Activated naive CD8-positive, alpha-beta T cell treated with anti-CD3 and anti-CD28 coated beads, Interleukin-2, amount 50 U/mL, for 24 hours (primary cell): Measurements from ENCODE around the gene PIGL.
"Not testable (repeated sequence)": the region's sequence is repeated elsewhere in the genome, so short reads cannot be mapped to it uniquely, and the experiment has no call there.

Source experiments
- ATAC-seq: fragments of 150-1000 bp; cut with Tn5 transposase; one replicate; pipeline ENCODE4 v1.10.0; 2021
- DNase-seq: peaks from one replicate; pipeline ENCODE4 v3.0.0; 2021
- H3K27ac Mint-ChIP-seq: one replicate; pipeline ENCODE4 v1.8.0; 2021; ENCODE audit warnings: mild to moderate bottlenecking, mixed read lengths
- H3K27me3 Mint-ChIP-seq: one replicate; pipeline ENCODE4 v1.8.0; 2021; ENCODE audit warnings: mixed read lengths
- H3K36me3 Mint-ChIP-seq: one replicate; pipeline ENCODE4 v1.8.0; 2021; ENCODE audit warnings: low read depth, mixed read lengths
- H3K4me1 Mint-ChIP-seq: one replicate; pipeline ENCODE4 v1.8.0; 2021; ENCODE audit warnings: mixed read lengths
- H3K4me3 Mint-ChIP-seq: one replicate; pipeline ENCODE4 v1.8.0; 2021; ENCODE audit warnings: mild to moderate bottlenecking, moderate library complexity, mixed read lengths
- H3K9me3 Mint-ChIP-seq: one replicate; pipeline ENCODE4 v1.8.0; 2021; ENCODE audit warnings: mixed read lengths

The PIGL gene

DNA sequence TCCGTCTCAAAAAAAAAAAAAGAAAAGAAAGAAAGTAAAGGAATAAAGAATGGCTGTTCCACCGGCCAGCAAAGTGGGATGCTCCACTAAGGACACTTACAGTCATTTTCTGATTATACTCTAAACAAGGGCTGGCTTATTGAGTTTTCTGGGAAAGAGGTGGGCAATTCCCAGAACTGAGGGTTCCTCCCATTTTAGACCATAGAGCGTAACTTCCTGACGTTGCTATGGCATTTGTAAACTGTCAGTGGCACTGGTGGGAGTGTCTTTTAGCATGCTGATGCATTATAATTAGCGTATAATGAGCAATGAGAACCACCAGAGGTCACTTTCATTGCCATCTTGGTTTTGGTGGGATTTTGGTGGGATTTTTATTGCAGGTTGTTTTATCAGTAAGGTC lies 58.0 kb downstream of the PIGL start:
- no peak overlapping the region for H3K4me3 Mint-ChIP-seq
- no peaks in the 10 kb centered on the region for H3K27me3 Mint-ChIP-seq
- H3K27ac Mint-ChIP-seq = no peak overlapping the region
- H3K4me1 Mint-ChIP-seq = peaks cover 19% of the 10 kb centered on the region
- peaks cover 56% of the 10 kb centered on the region for H3K36me3 Mint-ChIP-seq
- DNase-seq = no peak
- no peak for ATAC-seq
- peaks cover 24% of the 10 kb centered on the region for H3K9me3 Mint-ChIP-seq

DNA sequence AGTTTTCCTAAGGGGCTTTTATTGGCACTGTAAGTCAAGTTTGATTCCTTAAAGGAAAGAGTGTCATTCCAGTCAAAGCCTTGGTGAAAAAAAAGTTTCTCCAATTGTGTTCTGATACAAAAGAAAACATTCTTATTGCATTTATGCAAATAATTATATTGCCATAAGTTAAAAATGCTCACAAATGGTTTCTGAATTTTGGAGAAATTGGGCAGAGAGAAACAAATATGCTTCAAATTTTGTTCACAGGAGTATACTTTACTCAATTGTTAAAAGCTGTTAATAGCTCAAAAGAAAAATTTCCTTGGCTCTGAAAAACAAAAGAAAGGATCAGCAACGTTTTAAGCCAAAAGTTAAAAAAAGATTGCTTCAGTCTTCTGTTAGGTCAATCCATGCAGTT lies 60.2 kb downstream of the PIGL start:
- no peak overlapping the region for H3K27ac Mint-ChIP-seq
- H3K4me3 Mint-ChIP-seq = no peak overlapping the region
- no peak for ATAC-seq
- peaks cover 21% of the 10 kb centered on the region for H3K4me1 Mint-ChIP-seq
- peaks cover 24% of the 10 kb centered on the region for H3K9me3 Mint-ChIP-seq
- H3K27me3 Mint-ChIP-seq = no peaks in the 10 kb centered on the region
- DNase-seq = no peak
- peaks cover 58% of the 10 kb centered on the region for H3K36me3 Mint-ChIP-seq

DNA sequence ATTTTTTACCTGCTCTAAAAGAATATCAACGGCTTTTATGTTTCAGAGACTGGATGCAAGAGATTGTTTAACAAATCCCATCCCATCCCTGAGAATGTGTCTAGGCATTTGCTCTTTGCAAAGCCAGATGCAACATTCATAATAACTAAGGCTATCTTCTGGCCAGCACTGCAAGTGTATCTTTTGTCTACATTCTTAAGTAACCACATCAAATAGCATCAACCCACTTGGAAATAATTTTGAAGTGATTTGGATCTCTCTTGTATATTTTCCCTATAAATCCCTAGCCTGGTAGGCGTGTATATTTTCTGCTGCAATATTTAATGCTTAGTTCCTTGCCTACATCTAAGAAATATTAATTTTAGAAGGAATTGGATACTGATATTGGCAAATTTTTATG lies 64.3 kb downstream of the PIGL start:
- ATAC-seq (no peak), DNase-seq (no peak)
- H3K4me3 Mint-ChIP-seq = no peak overlapping the region
- H3K36me3 Mint-ChIP-seq = peaks cover 50% of the 10 kb centered on the region
- peaks cover 29% of the 10 kb centered on the region for H3K4me1 Mint-ChIP-seq
- H3K27me3 Mint-ChIP-seq = no peaks in the 10 kb centered on the region
- peaks cover 14% of the 10 kb centered on the region for H3K9me3 Mint-ChIP-seq
- no peak overlapping the region for H3K27ac Mint-ChIP-seq

DNA sequence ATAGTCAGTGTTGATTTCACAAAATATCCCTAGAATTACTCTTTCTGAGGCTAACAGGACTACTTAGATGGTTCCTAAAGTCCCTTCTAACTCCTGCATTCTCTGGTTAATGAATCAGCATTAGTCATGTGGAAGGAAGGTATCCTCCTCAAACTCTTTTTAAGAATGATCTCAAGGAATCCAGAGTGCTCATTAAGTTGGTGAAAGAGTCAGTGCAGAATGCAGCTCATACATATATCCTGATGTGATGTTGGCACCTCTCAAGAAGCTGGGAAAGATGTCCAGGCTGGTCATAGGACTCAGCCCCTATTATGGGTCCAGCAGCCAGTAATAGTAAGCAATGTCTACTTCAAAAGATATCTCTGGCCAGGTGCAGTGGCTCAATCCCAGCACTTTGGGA lies 65.5 kb downstream of the PIGL start:
- ATAC-seq (no peak), DNase-seq (no peak)
- Mint-ChIP-seq H3K9me3 (peaks cover 6% of the 10 kb centered on the region), H3K36me3 (peaks cover 40% of the 10 kb centered on the region), H3K4me1 (peaks cover 40% of the 10 kb centered on the region), H3K4me3 (no peak overlapping the region), H3K27ac (no peak overlapping the region), H3K27me3 (no peaks in the 10 kb centered on the region)

DNA sequence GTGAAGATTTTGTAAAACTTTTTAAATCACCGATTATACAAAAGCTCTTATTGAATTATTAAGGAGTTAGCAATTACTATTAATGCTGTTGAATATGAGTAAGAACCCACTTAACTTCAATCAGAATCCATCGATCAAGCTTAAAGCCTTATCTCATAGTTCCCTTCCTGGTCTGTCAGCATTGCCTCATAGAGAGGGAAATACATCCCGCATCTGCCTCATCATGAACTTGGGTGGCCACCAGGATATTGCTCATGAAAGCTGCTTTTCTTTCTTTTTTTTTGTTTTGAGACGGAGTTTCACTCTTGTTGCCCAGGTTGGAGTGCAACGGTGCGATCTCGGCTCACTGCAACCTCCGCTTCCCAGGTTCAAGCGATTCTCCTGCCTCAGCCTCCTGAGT lies 66.7 kb downstream of the PIGL start:
- Mint-ChIP-seq H3K4me3 (no peak overlapping the region), H3K27me3 (no peaks in the 10 kb centered on the region), H3K36me3 (peaks cover 30% of the 10 kb centered on the region), H3K9me3 (peaks cover under 1% of the 10 kb centered on the region), H3K27ac (no peak overlapping the region), H3K4me1 (peaks cover 52% of the 10 kb centered on the region)
- DNase-seq (no peak), ATAC-seq (no peak)

DNA sequence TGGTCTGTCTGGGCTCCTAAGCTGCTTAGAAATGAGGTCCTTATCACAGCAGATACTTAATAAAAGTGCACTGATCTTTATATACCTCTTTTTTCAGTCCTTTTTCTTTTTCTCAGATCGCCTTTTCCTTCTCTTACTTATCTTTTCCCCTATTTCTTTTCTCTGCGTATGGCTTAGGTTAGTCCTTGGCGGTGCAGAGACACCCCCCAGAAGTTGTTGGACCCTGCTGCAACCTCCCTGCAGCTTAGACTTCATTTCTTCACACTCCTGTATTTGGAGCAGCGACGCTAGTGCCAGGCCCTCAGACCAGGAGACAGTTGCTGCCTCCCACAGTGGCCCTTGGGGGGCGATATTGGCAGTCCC lies 68.6 kb downstream of the PIGL start:
- Mint-ChIP-seq H3K9me3 (no peaks in the 10 kb centered on the region), H3K27ac (peak overlapping the region; percentile 99), H3K27me3 (no peaks in the 10 kb centered on the region), H3K36me3 (peaks cover 17% of the 10 kb centered on the region), H3K4me1 (peaks cover 60% of the 10 kb centered on the region), H3K4me3 (peak overlapping the region; percentile 73)
- DNase-seq (no peak), ATAC-seq (no peak)

DNA sequence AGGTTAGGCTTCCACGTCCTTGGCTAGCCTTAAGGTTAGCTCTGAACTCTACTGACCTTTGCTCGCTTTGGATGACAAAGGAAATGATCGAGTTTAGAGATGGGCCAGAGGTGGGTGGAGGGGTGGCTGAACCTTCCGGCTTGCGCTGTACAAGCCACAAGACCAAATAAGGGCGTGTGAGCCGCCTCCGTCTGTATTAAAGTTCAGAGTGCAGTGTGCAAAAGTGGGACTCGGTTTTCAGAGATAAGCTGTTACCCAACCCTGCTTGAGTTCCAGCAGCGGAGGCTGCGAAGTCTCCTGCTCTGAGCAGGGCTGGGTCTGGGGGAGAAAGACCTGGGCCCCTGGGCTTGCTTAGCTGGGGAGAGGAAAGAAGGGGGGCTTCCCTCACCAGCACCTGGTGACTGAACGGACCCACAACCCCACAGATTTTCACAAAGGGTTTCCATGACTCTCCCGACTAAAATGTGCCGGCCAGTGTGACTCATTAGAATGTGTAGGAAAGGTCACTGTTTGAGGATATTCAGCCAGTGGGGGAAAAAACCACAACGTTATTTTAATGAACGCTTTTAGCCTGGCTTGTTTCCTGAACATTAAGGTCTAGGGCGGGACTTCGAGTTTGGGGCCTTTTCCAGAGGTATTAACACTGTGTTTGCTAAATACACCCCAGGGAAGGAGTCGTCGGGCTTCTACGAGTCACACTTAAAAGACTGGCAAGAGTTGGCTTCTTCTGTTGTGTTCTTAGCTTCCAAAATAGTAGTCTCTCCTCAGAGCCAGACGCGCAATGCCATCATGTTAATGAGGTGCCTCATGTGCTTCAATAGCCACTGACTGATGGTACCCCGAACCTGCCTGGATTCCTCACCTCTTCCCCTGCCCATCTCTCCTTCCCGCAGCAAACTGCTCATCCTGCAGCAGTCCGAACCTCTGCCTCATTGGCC lies 69.3 kb downstream of the PIGL start:
- peaks cover 62% of the 10 kb centered on the region for H3K4me1 Mint-ChIP-seq
- ATAC-seq = peak; percentile 93
- H3K27ac Mint-ChIP-seq = peak overlapping the region; percentile 99
- no peaks in the 10 kb centered on the region for H3K9me3 Mint-ChIP-seq
- H3K36me3 Mint-ChIP-seq = peaks cover 17% of the 10 kb centered on the region
- H3K4me3 Mint-ChIP-seq = peak overlapping the region; percentile 73
- DNase-seq = peak; percentile 77
- H3K27me3 Mint-ChIP-seq = no peaks in the 10 kb centered on the region

DNA sequence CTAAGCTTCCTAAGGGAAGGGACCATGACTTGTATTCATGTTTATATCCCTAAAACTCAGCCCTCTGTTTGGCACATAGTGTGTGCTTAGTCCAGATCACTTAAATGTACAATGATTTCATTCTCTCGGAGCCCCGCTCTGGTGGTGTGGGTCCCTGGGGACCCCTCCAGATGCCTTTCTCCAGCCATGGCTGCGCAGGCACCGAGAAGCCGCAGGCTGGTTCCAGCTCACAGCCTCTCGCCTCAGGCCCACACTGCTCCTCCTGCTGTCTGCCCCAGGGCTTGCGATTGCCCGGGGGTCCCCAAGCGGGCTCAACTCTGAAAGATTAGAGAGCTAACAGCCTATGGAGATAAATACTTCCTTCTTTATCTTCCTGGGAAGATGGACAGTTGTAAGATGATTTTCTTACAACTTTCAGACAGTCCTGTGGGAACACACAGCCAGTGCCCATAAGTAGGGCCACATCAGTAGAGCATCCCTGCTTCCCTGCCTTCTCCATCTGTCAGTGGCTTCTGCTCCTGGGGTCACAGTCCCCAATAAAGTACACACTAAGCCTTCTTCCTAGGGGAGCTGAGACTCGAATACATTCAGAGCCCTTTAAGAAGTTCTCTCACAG lies 70.0 kb downstream of the PIGL start:
- DNase-seq (peak; percentile 44), ATAC-seq (no peak)
- peaks cover 17% of the 10 kb centered on the region for H3K36me3 Mint-ChIP-seq
- H3K27me3 Mint-ChIP-seq = no peaks in the 10 kb centered on the region
- peak overlapping the region; percentile 99 for H3K27ac Mint-ChIP-seq
- H3K9me3 Mint-ChIP-seq = no peaks in the 10 kb centered on the region
- peaks cover 62% of the 10 kb centered on the region for H3K4me1 Mint-ChIP-seq
- H3K4me3 Mint-ChIP-seq = peak overlapping the region; percentile 73

DNA sequence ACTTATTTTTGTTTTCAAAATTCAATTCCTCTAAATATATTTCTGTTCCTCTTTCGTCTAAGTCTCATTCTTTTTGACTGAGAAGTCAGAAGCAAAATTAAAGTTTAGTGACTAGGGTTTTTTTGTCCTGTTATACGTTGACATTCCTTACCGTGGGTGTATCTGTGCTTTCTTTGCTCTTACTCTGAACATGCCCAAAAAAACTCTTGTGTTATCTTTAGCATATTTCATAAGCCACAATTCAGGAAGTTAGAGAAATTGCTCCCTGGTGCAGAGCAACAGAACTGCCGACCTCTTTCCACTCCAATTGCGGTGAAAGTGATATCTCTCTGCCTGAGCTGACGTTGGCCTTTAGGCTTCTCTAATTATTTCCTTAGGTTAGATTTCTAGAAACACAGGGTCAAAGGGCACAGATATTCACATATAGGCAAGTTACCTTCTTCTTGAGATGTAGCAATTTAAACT lies 70.6 kb downstream of the PIGL start:
- Mint-ChIP-seq H3K27me3 (no peaks in the 10 kb centered on the region), H3K9me3 (no peaks in the 10 kb centered on the region), H3K36me3 (peaks cover 19% of the 10 kb centered on the region), H3K4me1 (peaks cover 58% of the 10 kb centered on the region), H3K27ac (peak overlapping the region; percentile 99), H3K4me3 (peak overlapping the region; percentile 73)
- peak; percentile 11 for ATAC-seq
- peak; percentile 41 for DNase-seq

DNA sequence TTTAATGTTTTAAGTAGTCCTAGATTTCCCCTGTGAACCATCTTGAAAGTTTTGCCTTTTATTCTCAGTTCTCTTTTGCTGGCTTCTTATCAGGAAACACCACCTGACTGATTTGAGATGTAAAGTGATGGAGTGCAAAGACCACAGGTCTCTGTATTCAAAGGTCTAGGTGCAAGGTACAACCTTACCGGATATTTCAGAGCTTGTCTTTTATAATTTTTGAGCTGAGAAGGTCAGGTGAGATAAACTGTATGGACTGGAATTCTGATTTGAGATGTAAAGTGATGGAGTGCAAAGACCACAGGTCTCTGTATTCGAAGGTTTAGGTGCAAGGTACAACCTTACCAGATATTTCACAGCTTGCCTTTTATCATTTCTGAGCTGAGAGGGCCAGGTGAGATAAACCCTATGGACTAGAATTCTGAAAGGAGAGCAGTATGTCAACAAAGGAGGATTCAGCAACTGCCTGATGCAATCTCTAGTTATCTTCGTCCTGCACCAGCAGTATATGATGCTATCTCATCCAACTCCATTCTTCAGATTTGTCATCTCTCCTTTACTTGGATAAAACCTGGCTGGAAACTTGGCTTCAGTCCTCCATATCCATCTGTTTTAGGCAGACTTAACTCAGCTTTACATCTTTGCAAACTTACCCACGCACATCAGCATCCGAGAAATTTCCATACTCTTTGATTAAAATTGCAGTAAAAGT lies 72.0 kb downstream of the PIGL start:
- ATAC-seq (no peak), DNase-seq (no peak)
- Mint-ChIP-seq H3K36me3 (peaks cover 18% of the 10 kb centered on the region), H3K9me3 (no peaks in the 10 kb centered on the region), H3K27ac (peak overlapping the region; percentile 99), H3K4me3 (no peak overlapping the region), H3K27me3 (no peaks in the 10 kb centered on the region), H3K4me1 (peaks cover 57% of the 10 kb centered on the region)

DNA sequence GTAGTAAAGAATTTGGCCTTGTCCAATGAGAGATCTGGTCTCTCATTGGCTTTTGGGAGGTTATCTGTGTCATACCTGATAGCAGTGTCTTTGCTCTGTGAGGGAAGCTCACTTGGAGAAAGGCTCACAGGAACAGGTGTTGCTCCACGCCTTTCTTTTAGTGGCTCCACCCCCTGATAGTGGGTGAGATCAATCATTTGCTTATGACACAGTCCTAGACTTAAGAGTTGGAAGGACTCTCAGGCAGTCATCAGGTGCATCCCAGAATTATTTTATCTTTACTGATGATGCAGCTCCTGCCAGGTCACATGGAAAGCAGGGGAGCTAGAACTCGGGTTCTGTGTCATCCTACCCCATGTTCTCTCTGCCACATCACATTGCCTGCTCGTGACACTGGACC lies 76.9 kb downstream of the PIGL start:
- Mint-ChIP-seq H3K36me3 (peaks cover 9% of the 10 kb centered on the region), H3K9me3 (no peaks in the 10 kb centered on the region), H3K27ac (no peak overlapping the region), H3K27me3 (no peaks in the 10 kb centered on the region), H3K4me1 (peaks cover 28% of the 10 kb centered on the region), H3K4me3 (no peak overlapping the region)
- ATAC-seq = peak; percentile 20
- no peak for DNase-seq

DNA sequence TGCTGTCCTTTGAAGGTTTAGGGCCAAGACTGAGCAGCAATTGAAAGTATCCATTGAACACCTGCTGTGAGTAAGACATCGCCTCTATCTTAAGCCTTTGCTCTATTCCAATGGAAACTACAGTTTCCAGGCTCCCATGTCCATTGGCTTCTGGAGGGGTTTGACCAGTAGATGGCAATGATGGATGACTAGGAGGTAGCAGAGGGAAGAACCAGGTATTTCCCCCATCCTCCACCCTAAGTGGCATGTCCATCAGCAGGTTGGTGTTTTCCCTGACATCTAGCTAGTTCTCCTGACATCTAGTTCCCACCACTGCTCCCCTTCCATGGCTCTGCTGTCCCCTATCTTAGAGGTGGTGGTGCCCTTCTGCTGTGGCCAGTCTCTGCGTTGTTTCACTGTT lies 77.5 kb downstream of the PIGL start:
- no peak for ATAC-seq
- Mint-ChIP-seq H3K4me3 (no peak overlapping the region), H3K4me1 (peaks cover 23% of the 10 kb centered on the region), H3K9me3 (no peaks in the 10 kb centered on the region), H3K27ac (no peak overlapping the region), H3K36me3 (peaks cover 7% of the 10 kb centered on the region), H3K27me3 (no peaks in the 10 kb centered on the region)
- no peak for DNase-seq

DNA sequence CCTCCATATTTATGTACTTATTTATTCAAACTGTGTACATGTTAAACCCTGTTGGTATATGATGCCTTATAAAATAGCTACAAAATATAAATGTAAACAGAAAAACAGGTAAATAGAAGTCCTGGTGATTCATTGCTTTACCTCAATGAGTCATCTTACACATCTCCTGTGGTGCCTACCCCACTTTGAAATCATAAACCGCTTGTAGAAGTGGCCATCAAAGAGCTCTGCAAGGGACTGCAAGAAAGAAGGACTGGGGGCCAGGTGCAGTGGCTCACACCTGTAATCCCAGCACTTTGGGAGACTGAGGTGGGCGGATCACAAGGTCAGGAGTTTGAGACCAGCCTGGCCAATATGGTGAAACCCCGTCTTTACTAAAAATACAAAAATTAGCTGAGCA lies 79.1 kb downstream of the PIGL start:
- H3K4me3 Mint-ChIP-seq, H3K36me3 Mint-ChIP-seq, H3K27ac Mint-ChIP-seq, ATAC-seq, DNase-seq, H3K9me3 Mint-ChIP-seq, H3K27me3 Mint-ChIP-seq: not testable (repeated sequence)
- H3K4me1 Mint-ChIP-seq = peaks cover 21% of the 10 kb centered on the region

DNA sequence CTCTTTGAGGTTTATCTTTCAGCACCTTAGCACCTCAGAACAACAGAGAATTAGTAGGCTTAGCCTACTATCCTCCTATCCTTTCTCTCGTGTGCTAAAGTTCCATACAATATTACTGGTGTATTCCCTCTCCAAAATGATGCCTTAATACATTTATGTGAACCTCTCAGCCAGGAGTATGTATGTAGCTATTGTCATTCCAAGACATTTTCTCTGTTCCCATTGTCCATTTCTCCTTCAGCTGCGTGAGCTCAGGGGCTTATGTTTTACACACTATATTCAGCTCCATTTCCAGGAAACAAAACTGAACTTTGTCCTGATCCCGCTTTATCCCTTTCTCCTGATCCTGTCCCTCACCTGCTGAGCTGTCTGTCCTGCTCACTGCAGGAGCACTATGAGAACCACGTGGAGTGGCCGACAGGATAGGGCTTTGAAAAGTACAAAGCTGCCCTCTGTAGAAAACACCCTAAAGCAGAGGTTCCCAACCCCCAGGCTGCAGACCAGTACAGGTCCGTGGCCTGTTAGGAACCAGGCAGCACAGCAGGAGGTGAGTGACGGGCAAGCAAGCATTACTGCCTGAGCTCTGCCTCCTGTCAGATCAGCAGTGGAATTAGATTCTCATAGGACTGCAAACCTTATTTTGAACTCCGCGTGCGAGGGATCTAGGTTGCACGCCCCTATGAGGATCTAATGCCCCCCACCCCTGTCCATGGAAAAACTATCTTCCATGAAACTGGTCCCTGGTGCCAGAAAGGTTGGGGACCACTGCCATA lies 80.5 kb downstream of the PIGL start:
- Mint-ChIP-seq H3K9me3 (no peaks in the 10 kb centered on the region), H3K4me1 (peaks cover 21% of the 10 kb centered on the region), H3K27me3 (no peaks in the 10 kb centered on the region), H3K36me3 (peaks cover 14% of the 10 kb centered on the region), H3K4me3 (no peak overlapping the region), H3K27ac (no peak overlapping the region)
- DNase-seq (no peak), ATAC-seq (no peak)
